Measurements from ENCODE around the gene YTHDF2. TPM values are rescaled to one million over a fixed set of nuclear protein-coding genes. Genes with fewer than 3 reads are reported as not detected.
A peak's percentile ranks its signal among the peaks of the same experiment; 100 is the strongest.

The YTHDF2 gene
- total RNA-seq, 1 experiment from 2014 or later, result 97.3 TPM

- ATAC-seq (no peak), DNase-seq (ENCODE audit: low read depth, low spot score) (no peak)
- Histone ChIP-seq H3K9me3 (ENCODE audit: control insufficient read depth, insufficient read depth, low read depth, low read length) (no peaks in the 10 kb centered on the region), H3K4me1 (ENCODE audit: control insufficient read depth, insufficient read depth, low read length) (peaks cover 17% of the 10 kb centered on the region), H3K27ac (ENCODE audit: low read length) (no peak overlapping the region), H3K4me3 (ENCODE audit: low read depth in 2 of 2, low read length in 2 of 2) (no peak overlapping the region), H3K27me3 (ENCODE audit: control insufficient read depth, insufficient read depth, low read length) (no peaks in the 10 kb centered on the region), H3K36me3 (ENCODE audit: control insufficient read depth, insufficient read depth, low read length) (peaks cover 36% of the 10 kb centered on the region)
- ChIA-PET CTCF (no interaction called here), POLR2A (interaction anchor here (0.5 kb wide), 1 partner anchor 96 kb away, joined by 5 read pairs; the partner anchor contains the start of gene RNU11)
- TF ChIP-seq CTCF (IDR thresholded peaks at IDR 0.05) (no peak), SIN3A (IDR thresholded peaks at IDR 0.05; ENCODE audit: borderline replicate concordance, insufficient read depth, low read depth, low read length) (no peak), TCF7L2 (IDR thresholded peaks at IDR 0.05; ENCODE audit: low read depth, low read length) (no peak), POLR2AphosphoS5 (IDR thresholded peaks at IDR 0.05; ENCODE audit: low read depth, low read length) (0 out of 2 replicates have a peak, but pooled peaks have one; percentile 47)
- no TSS peak for BruUV-seq (replicated peaks)
- in situ Hi-C loops (cut with HindIII; ENCODE audit: low pct_unique_long_range_greater_than_20kb, low sequenced_read_pairs) (no loop called here), intact Hi-C loops (cut with micrococcal nuclease; ENCODE audit: unreplicated experiment) (no loop called here)
These were observed 7.4 kb downstream of the YTHDF2 start for GRCh38 chr1:28744184-28744583.

GRCh38 chr1:28745653-28746173 lies 9.0 kb downstream of the YTHDF2 start:
- no peak for ATAC-seq
- BruUV-seq (replicated peaks), result no TSS peak
- POLR2A ChIA-PET, result interaction anchor here (1.2 kb wide), 1 partner anchor 11 kb away, joined by 17 read pairs; no protein-coding TSS in a partner anchor
- H3K27ac ChIP-seq (ENCODE audit: low read length), result no peak overlapping the region
- H3K4me1 ChIP-seq (ENCODE audit: control insufficient read depth, insufficient read depth, low read length), result peaks cover 10% of the 10 kb centered on the region
- intact Hi-C loops (cut with micrococcal nuclease; ENCODE audit: unreplicated experiment), result no loop called here
- in situ Hi-C loops (cut with HindIII; ENCODE audit: low pct_unique_long_range_greater_than_20kb, low sequenced_read_pairs), result no loop called here
- TF ChIP-seq CTCF (IDR thresholded peaks at IDR 0.05), result no peak
- no peak for TF ChIP-seq SIN3A (IDR thresholded peaks at IDR 0.05; ENCODE audit: borderline replicate concordance, insufficient read depth, low read depth, low read length)
- no peak for TF ChIP-seq POLR2AphosphoS5 (IDR thresholded peaks at IDR 0.05; ENCODE audit: low read depth, low read length)
- no peak for TF ChIP-seq REST (IDR thresholded peaks at IDR 0.05; ENCODE audit: insufficient read depth in 1 of 2, low read depth in 2 of 2, low read length in 1 of 2)
- no peak for TF ChIP-seq TCF7L2 (IDR thresholded peaks at IDR 0.05; ENCODE audit: low read depth, low read length)
- H3K9me3 ChIP-seq (ENCODE audit: control insufficient read depth, insufficient read depth, low read depth, low read length), result no peaks in the 10 kb centered on the region
- no peak for DNase-seq (ENCODE audit: low read depth, low spot score)
- peaks cover 22% of the 10 kb centered on the region for H3K36me3 ChIP-seq (ENCODE audit: control insufficient read depth, insufficient read depth, low read length)
- H3K27me3 ChIP-seq (ENCODE audit: control insufficient read depth, insufficient read depth, low read length), result no peaks in the 10 kb centered on the region
- CTCF ChIA-PET, result no interaction called here
- H3K4me3 ChIP-seq (ENCODE audit: low read depth in 2 of 2, low read length in 2 of 2), result no peak overlapping the region

Measured in Panc1 (cell line).